Transverse colon (tissue), 4 donors: ENCODE measurements around the gene MACO1.

ENCODE experiments used
- CTCF ChIP-seq, 5 experiments: fragments of 200-600 bp in 3 of 5; fragments of 450-650 bp in 2 of 5; sonication (generic) in 3 of 5; IDR thresholded peaks; 1 replicate in 2 of 5; 2 replicates in 3 of 5; pipeline ENCODE4 v1.5.1; 2016 to 2017; ENCODE audit warnings: antibody characterized with exemption in 5 of 5, inconsistent platforms in 3 of 5, mild to moderate bottlenecking in 2 of 5, moderate library complexity in 1 of 5
- EP300 ChIP-seq: sonication (generic); formaldehyde crosslinking; IDR thresholded peaks from one replicate; pipeline ENCODE4 v1.6.1; 2017; ENCODE audit warnings: antibody characterized with exemption, low read depth
- POLR2A ChIP-seq: fragments of 450-650 bp; IDR thresholded peaks from one replicate; pipeline ENCODE4 v1.6.1; 2016; ENCODE audit warnings: antibody characterized with exemption, mild to moderate bottlenecking, moderate library complexity
- POLR2AphosphoS5 ChIP-seq, 3 donors: sonication (generic); formaldehyde crosslinking; IDR thresholded peaks; one replicate each; pipeline ENCODE4 v1.6.1; 2016; ENCODE audit warnings: antibody characterized with exemption in 3 of 3

GRCh38 chr1:25492323-25492722, 61.6 kb downstream of the MACO1 start:
- TF ChIP-seq CTCF (IDR thresholded peaks at IDR 0.05) (no peak), POLR2A (no peak), EP300 (no peak), POLR2AphosphoS5 (IDR thresholded peaks at IDR 0.05) (no peak)
